ENCODE results near the gene MCTP1. TPM values are rescaled to one million over a fixed set of nuclear protein-coding genes. Genes with fewer than 3 reads are reported as not detected.
"Not testable (repeated sequence)": the region's sequence is repeated elsewhere in the genome, so short reads cannot be mapped to it uniquely, and the experiment has no call there.

The MCTP1 gene
- total RNA-seq, 1 donor from 2014 or later, result not detected

DNA sequence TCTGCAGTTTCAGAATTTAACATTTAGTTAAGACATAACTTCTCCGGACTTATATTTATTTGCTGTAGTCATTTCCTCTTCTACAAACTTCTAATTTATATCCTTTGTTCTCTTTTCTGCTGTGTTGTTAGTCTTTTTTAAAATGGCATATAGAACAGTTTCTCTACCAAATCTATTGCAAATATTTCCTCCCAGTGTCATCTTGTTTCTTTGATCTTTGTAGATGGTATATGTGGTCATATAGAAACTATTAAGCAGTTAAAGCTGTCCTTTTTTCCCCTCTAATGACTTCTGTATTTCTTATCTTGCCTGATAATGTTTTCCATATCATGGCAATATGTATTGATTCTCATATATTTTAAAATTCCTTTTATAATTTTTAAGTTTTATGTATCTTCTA is 264.5 kb downstream of the MCTP1 start:
- no peaks in the 10 kb centered on the region for H3K9me3 Mint-ChIP-seq
- intact Hi-C loops (cut with micrococcal nuclease), result no loop called here

DNA sequence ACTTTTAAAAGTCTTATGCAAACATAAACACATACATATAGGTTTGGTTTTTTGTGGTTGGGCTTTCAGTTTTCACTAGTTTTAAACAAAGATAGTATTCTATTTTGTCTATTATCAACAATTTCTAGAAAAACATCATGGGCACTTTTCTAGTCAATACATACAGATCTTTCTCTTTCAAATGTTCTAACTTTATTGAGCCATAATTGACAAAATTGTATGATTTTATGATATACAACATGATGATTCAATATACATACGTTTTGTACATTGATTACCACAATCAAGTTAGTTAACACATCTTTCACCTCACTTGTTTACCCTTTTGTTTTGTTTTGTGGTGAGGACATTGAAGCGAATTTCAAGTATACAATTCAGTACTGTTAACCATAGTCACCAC is 265.9 kb downstream of the MCTP1 start:
- intact Hi-C loops (cut with micrococcal nuclease), result no loop called here
- peaks cover 6% of the 10 kb centered on the region for H3K27me3 Mint-ChIP-seq (ENCODE audit: insufficient read depth)
- DNase-seq (ENCODE audit: low spot score), result no peak
- H3K27ac Mint-ChIP-seq, result no peak overlapping the region
- H3K9me3 Mint-ChIP-seq, result no peaks in the 10 kb centered on the region
- peaks cover 10% of the 10 kb centered on the region for H3K4me1 Mint-ChIP-seq (ENCODE audit: low read depth)
- H3K36me3 Mint-ChIP-seq (ENCODE audit: low read depth), result no peaks in the 10 kb centered on the region
- H3K4me3 Mint-ChIP-seq, result no peak overlapping the region

More for the DNA sequence above, 264.5 kb downstream of the MCTP1 start:
- H3K27me3 Mint-ChIP-seq (ENCODE audit: insufficient read depth), result peaks cover 8% of the 10 kb centered on the region
- no peak overlapping the region for H3K27ac Mint-ChIP-seq
- H3K4me3 Mint-ChIP-seq, result no peak overlapping the region
- no peak for DNase-seq (ENCODE audit: low spot score)
- no peaks in the 10 kb centered on the region for H3K36me3 Mint-ChIP-seq (ENCODE audit: low read depth)
- H3K4me1 Mint-ChIP-seq (ENCODE audit: low read depth), result peaks cover 10% of the 10 kb centered on the region

DNA sequence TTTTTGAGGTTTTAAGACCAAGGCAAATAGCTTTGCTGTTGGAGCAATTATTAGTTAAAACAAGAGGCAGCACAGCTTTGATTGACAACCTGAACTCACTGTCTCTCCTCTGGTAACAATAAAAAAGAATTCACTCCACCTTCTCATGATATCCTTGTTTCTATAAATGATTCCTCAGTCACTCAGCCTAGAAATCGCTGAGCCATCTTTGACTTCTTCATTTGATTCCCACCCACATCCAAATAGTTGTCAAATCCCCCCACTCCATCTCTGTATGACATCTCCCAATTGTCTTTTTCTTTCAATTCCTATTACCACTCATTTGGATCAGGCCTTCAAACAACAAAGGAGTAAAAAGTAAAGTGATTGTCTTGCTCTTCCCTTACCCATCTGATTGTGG is 266.4 kb downstream of the MCTP1 start:
- DNase-seq (ENCODE audit: low spot score), result no peak
- intact Hi-C loops (cut with micrococcal nuclease), result no loop called here
- Mint-ChIP-seq H3K27ac (no peak overlapping the region), H3K4me3 (no peak overlapping the region), H3K27me3 (ENCODE audit: insufficient read depth) (peaks cover 6% of the 10 kb centered on the region), H3K4me1 (ENCODE audit: low read depth) (peaks cover 10% of the 10 kb centered on the region), H3K36me3 (ENCODE audit: low read depth) (no peaks in the 10 kb centered on the region), H3K9me3 (no peaks in the 10 kb centered on the region)

DNA sequence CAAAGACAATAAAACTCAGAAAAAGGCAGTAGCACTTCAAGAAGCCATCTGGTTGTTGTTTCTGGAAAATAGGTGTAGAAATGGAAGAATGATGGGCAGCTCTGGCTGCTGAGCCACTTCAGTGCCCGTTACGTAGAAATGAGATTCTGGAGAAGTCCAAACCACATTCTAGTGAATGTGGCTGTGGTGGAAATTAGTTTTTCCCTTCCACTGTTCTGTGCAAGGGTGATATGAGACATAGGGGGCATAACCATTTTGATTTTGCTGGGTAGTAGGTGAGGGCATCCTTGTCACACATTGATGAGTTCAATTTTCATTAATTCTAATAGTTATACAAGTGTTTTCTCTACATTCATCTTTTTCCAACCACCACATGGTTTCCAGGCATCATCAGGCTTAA is 275.1 kb downstream of the MCTP1 start:
- Mint-ChIP-seq H3K27me3 (ENCODE audit: insufficient read depth) (no peaks in the 10 kb centered on the region), H3K36me3 (ENCODE audit: low read depth) (no peaks in the 10 kb centered on the region), H3K4me3 (no peak overlapping the region), H3K9me3 (no peaks in the 10 kb centered on the region), H3K4me1 (ENCODE audit: low read depth) (no peaks in the 10 kb centered on the region), H3K27ac (no peak overlapping the region)
- intact Hi-C loops (cut with micrococcal nuclease), result no loop called here
- DNase-seq (ENCODE audit: low spot score), result no peak

- H3K27me3 Mint-ChIP-seq (ENCODE audit: insufficient read depth), result no peaks in the 10 kb centered on the region
Measured at GRCh38 chr5:95007921-95008597, 276.8 kb downstream of the MCTP1 start.

GRCh38 chr5:95005811-95006210 is 279.1 kb downstream of the MCTP1 start:
- Mint-ChIP-seq H3K9me3 (peaks cover 9% of the 10 kb centered on the region), H3K36me3 (ENCODE audit: low read depth) (no peaks in the 10 kb centered on the region), H3K27me3 (ENCODE audit: insufficient read depth) (no peaks in the 10 kb centered on the region), H3K4me3 (no peak overlapping the region), H3K27ac (no peak overlapping the region), H3K4me1 (ENCODE audit: low read depth) (no peaks in the 10 kb centered on the region)
- intact Hi-C loops (cut with micrococcal nuclease), result no loop called here
- no peak for DNase-seq (ENCODE audit: low spot score)

More at GRCh38 chr5:95007921-95008597, 276.8 kb downstream of the MCTP1 start:
- Mint-ChIP-seq H3K27ac (no peak overlapping the region), H3K4me3 (no peak overlapping the region), H3K9me3 (peaks cover 9% of the 10 kb centered on the region), H3K36me3 (ENCODE audit: low read depth) (no peaks in the 10 kb centered on the region), H3K4me1 (ENCODE audit: low read depth) (no peaks in the 10 kb centered on the region)
- no peak for DNase-seq (ENCODE audit: low spot score)
- intact Hi-C loops (cut with micrococcal nuclease), result no loop called here

DNA sequence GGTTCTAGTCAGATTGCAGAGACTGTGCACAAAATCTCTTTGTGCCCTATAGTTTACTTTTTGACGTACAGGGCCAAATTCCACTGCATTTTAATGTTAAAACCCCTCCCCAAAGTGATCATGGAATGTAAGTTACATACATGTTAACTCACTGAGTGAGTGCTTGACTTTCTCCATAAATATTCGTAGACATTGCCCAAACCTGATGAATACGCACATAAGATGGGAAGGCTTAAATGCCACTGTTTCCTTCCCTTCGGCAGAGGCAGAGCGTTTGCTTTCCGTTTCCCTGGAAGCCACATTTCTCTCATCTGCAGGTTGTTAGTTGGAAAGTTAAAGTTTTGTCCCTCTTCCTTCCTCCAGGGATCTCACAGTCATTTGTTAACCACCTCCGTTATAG is 286.2 kb downstream of the MCTP1 start:
- Mint-ChIP-seq H3K27ac (no peak overlapping the region), H3K27me3 (ENCODE audit: insufficient read depth) (no peaks in the 10 kb centered on the region), H3K36me3 (ENCODE audit: low read depth) (no peaks in the 10 kb centered on the region), H3K4me3 (no peak overlapping the region), H3K9me3 (peaks cover 4% of the 10 kb centered on the region), H3K4me1 (ENCODE audit: low read depth) (no peaks in the 10 kb centered on the region)
- intact Hi-C loops (cut with micrococcal nuclease), result no loop called here
- DNase-seq (ENCODE audit: low spot score), result no peak

GRCh38 chr5:94994537-94994936 is 290.4 kb downstream of the MCTP1 start:
- H3K4me1 Mint-ChIP-seq (ENCODE audit: low read depth); H3K27ac Mint-ChIP-seq; intact Hi-C loops (cut with micrococcal nuclease); H3K9me3 Mint-ChIP-seq; H3K27me3 Mint-ChIP-seq (ENCODE audit: insufficient read depth); DNase-seq (ENCODE audit: low spot score); H3K4me3 Mint-ChIP-seq; H3K36me3 Mint-ChIP-seq (ENCODE audit: low read depth): not testable (repeated sequence)

- intact Hi-C loops (cut with micrococcal nuclease), result no loop called here
- Mint-ChIP-seq H3K27ac (no peak overlapping the region), H3K9me3 (no peaks in the 10 kb centered on the region), H3K27me3 (ENCODE audit: insufficient read depth) (no peaks in the 10 kb centered on the region), H3K36me3 (ENCODE audit: low read depth) (no peaks in the 10 kb centered on the region), H3K4me1 (ENCODE audit: low read depth) (no peaks in the 10 kb centered on the region), H3K4me3 (no peak overlapping the region)
- DNase-seq (ENCODE audit: low spot score), result no peak
Measured at GRCh38 chr5:94993491-94993890, 291.4 kb downstream of the MCTP1 start.

DNA sequence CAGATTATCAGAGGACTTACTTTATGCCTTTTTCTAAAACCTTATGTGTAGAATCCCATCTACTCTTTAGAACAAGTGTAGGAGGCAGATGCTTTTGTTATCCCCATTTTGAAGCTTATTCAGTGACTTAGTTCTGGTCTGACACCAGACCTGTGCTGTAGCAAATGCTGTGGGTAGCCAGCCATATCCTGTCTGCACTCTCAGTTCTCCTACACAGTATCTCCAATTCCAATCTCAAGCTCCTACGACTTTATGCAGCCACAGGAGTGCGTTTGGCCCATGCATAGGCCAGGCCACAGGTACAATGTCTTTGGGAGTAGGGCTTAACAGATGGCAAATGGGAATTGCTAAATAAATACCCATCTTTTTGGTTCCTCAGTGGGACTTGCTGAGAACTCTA is 292.6 kb downstream of the MCTP1 start:
- Mint-ChIP-seq H3K36me3 (ENCODE audit: low read depth) (no peaks in the 10 kb centered on the region), H3K27me3 (ENCODE audit: insufficient read depth) (no peaks in the 10 kb centered on the region), H3K9me3 (no peaks in the 10 kb centered on the region), H3K4me1 (ENCODE audit: low read depth) (no peaks in the 10 kb centered on the region), H3K4me3 (no peak overlapping the region), H3K27ac (no peak overlapping the region)
- intact Hi-C loops (cut with micrococcal nuclease), result no loop called here
- DNase-seq (ENCODE audit: low spot score), result no peak

DNA sequence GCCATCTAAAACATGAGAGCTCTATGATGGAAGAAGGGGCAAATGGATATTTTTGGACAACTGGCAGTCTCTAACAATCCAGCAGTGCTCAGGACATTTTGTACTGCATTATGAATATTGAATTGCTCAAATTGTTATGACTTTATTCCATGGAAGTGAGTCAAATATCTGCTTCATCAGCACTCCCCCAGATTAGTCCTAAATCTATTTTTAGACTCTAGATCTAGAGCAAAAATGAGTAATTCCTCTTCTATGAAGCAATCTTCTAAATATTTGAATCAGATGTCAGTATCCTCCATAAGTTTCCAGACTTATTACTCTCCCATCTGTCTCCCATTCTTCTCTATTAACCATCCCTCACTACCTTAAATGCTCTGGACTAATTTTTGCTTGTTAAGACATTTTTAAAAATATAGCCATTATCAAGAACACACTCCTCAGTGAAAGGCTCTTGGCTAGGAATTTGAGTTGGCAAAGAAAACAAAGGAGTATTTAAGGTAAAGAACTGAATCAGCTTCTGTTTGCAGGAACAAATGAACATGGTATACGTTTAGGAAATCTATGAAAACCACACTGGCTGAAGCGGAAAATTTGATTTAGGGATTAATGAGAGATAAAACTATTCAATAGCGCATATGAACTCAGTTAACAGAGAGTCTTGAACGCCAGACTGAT is 300.9 kb downstream of the MCTP1 start:
- Mint-ChIP-seq H3K9me3 (no peaks in the 10 kb centered on the region), H3K4me1 (ENCODE audit: low read depth) (no peaks in the 10 kb centered on the region), H3K27me3 (ENCODE audit: insufficient read depth) (no peaks in the 10 kb centered on the region), H3K36me3 (ENCODE audit: low read depth) (no peaks in the 10 kb centered on the region), H3K27ac (no peak overlapping the region), H3K4me3 (no peak overlapping the region)
- no peak for DNase-seq (ENCODE audit: low spot score)
- intact Hi-C loops (cut with micrococcal nuclease), result no loop called here

- Mint-ChIP-seq H3K27ac (no peak overlapping the region), H3K4me1 (ENCODE audit: low read depth) (no peaks in the 10 kb centered on the region), H3K36me3 (ENCODE audit: low read depth) (no peaks in the 10 kb centered on the region), H3K4me3 (no peak overlapping the region), H3K27me3 (ENCODE audit: insufficient read depth) (no peaks in the 10 kb centered on the region), H3K9me3 (peaks cover 9% of the 10 kb centered on the region)
- intact Hi-C loops (cut with micrococcal nuclease), result no loop called here
- DNase-seq (ENCODE audit: low spot score), result no peak
Measured at GRCh38 chr5:94977437-94977836, 307.5 kb downstream of the MCTP1 start.

- H3K36me3 Mint-ChIP-seq (ENCODE audit: low read depth), result no peaks in the 10 kb centered on the region
- H3K9me3 Mint-ChIP-seq, result peaks cover 9% of the 10 kb centered on the region
- DNase-seq (ENCODE audit: low spot score), result no peak
- no peaks in the 10 kb centered on the region for H3K4me1 Mint-ChIP-seq (ENCODE audit: low read depth)
- peaks cover under 1% of the 10 kb centered on the region for H3K27me3 Mint-ChIP-seq (ENCODE audit: insufficient read depth)
- H3K27ac Mint-ChIP-seq, result no peak overlapping the region
- H3K4me3 Mint-ChIP-seq, result no peak overlapping the region
- intact Hi-C loops (cut with micrococcal nuclease), result no loop called here
Measured at GRCh38 chr5:94976853-94977252, 308.0 kb downstream of the MCTP1 start.

All from activated T-helper 1 cell treated with anti-CD3 and anti-CD28 coated beads, Interleukin-12 subunit alpha, Interleukin-12 subunit beta, Interleukin-2, Interleukin-4 antibody, amounts not matched to agents 30 ng/mL and 10 ng/mL and 1 ng/mL, durations not matched to agents 14 hours and 24 hours and 36 hours (primary cell).